ENCODE data around the gene ENPP7. TPM values are rescaled to one million over a fixed set of nuclear protein-coding genes. Genes with fewer than 3 reads are reported as not detected.

The ENPP7 gene
- total and polyA plus RNA-seq, 2 donors (not counting 3 experiments of a cell fraction or from before 2014, with no cell fraction given): not detected

DNA sequence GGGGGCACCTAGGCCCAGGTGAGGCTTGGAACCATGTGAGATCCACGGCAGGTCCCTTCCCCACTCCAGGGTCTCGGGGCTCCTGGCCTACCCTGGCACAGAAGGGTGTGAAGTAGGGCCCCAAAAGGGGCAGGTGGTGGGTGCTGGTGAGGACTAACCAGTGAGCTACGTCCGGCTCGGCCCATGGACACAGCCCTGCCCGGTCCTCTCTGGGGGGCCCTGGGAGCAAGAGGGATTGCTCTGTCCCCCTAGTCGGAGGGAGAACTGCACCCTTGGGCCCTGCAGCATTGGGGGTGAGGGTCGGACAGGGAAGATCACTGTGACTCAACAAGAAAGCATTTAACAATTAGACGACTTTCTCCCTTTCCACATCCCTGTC is 2.9 kb downstream of the ENPP7 start:
- no peaks in the 10 kb centered on the region for H3K9me1 ChIP-seq (replicated peaks; ENCODE audit: control insufficient read depth, extremely low read depth, insufficient read depth, low read length)
- no peak overlapping the region for H3K4me2 ChIP-seq (ENCODE audit: insufficient read depth, low read length)
- no TSS peak for BruUV-seq (replicated peaks)
- DNase-seq (ENCODE audit: low read depth, low spot score) (no peak), FAIRE-seq (no peak)
- H3K4me1 ChIP-seq (ENCODE audit: control insufficient read depth, extremely low read depth, insufficient read depth, low read length): peaks cover 7% of the 10 kb centered on the region
- intact Hi-C loops (cut with micrococcal nuclease): no loop called here
- ChIA-PET CTCF (interaction anchor here (2.0 kb wide), 1 partner anchor 8 kb away, joined by 14 read pairs; no protein-coding TSS in a partner anchor), POLR2A (no interaction called here)
- dilution Hi-C loops (cut with MboI; ENCODE audit: extremely low pct_ligation_motif_present, low sequenced_read_pairs): no loop called here
- H3K27ac ChIP-seq (ENCODE audit: insufficient read depth, low read depth, low read length): no peak overlapping the region
- H3K4me3 ChIP-seq (replicated peaks in 1 of 3; ENCODE audit: insufficient read depth in 1 of 3, low read depth in 1 of 3, low read length in 3 of 3): no peak overlapping the region
- TF ChIP-seq MYC (IDR thresholded peaks at IDR 0.05; ENCODE audit: low read depth, low read length) (no peak), POLR2AphosphoS5 (IDR thresholded peaks at IDR 0.05; ENCODE audit: insufficient read depth, low read depth, low read length) (no peak), EZH2 (IDR thresholded peaks at IDR 0.05; ENCODE audit: borderline replicate concordance, low read depth, low read length, severe bottlenecking) (no peak), POLR2A (IDR thresholded peaks at IDR 0.05; ENCODE audit: low read depth, low read length) (no peak), FOS (IDR thresholded peaks at IDR 0.05; ENCODE audit: borderline replicate concordance, insufficient read depth, low read length) (no peak), JUN (IDR thresholded peaks at IDR 0.05; ENCODE audit: borderline replicate concordance, insufficient read depth, insufficient read length, low read depth) (no peak), GATA2 (IDR thresholded peaks at IDR 0.05; ENCODE audit: insufficient read depth, insufficient read length, low read depth, low read length) (no peak)
- TF ChIP-seq, protein P1, sequence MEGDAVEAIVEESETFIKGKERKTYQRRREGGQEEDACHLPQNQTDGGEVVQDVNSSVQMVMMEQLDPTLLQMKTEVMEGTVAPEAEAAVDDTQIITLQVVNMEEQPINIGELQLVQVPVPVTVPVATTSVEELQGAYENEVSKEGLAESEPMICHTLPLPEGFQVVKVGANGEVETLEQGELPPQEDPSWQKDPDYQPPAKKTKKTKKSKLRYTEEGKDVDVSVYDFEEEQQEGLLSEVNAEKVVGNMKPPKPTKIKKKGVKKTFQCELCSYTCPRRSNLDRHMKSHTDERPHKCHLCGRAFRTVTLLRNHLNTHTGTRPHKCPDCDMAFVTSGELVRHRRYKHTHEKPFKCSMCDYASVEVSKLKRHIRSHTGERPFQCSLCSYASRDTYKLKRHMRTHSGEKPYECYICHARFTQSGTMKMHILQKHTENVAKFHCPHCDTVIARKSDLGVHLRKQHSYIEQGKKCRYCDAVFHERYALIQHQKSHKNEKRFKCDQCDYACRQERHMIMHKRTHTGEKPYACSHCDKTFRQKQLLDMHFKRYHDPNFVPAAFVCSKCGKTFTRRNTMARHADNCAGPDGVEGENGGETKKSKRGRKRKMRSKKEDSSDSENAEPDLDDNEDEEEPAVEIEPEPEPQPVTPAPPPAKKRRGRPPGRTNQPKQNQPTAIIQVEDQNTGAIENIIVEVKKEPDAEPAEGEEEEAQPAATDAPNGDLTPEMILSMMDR (IDR thresholded peaks at IDR 0.05; ENCODE audit: extremely low read depth in 1 of 2, insufficient read depth in 1 of 2, low read depth in 1 of 2, low read length in 2 of 2): no peak
- TF ChIP-seq, protein P2, sequence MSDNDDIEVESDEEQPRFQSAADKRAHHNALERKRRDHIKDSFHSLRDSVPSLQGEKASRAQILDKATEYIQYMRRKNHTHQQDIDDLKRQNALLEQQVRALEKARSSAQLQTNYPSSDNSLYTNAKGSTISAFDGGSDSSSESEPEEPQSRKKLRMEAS (IDR thresholded peaks at IDR 0.05; ENCODE audit: insufficient read depth, insufficient read length): no peak
- no peaks in the 10 kb centered on the region for H3K9me3 ChIP-seq (replicated peaks; ENCODE audit: control insufficient read depth, insufficient read depth, low read length)
- H3K9ac ChIP-seq (replicated peaks; ENCODE audit: extremely low read depth, insufficient read depth, low read length): no peak overlapping the region
- H2AFZ ChIP-seq (ENCODE audit: low read depth, low read length): no peak overlapping the region
- H3K79me2 ChIP-seq (ENCODE audit: control insufficient read depth, insufficient read depth, low read length): no peaks in the 10 kb centered on the region
- H4K20me1 ChIP-seq (replicated peaks; ENCODE audit: control insufficient read depth, extremely low read depth, insufficient read depth, low read length): no peaks in the 10 kb centered on the region
- no peaks in the 10 kb centered on the region for H3K27me3 ChIP-seq (ENCODE audit: control insufficient read depth in 2 of 2, insufficient read depth in 2 of 2, low read length in 2 of 2)
- H3K36me3 ChIP-seq (ENCODE audit: control insufficient read depth in 2 of 2, extremely low read depth in 1 of 2, insufficient read depth in 2 of 2, low read length in 2 of 2): no peaks in the 10 kb centered on the region

Measured in endothelial cell of umbilical vein (primary cell).